NK-92 (cell line): ENCODE data around the gene ZNF213.

Experiments used
- DNase-seq: peaks from one replicate; lab custom pipeline; 2025; ENCODE audit not compliant: unreplicated experiment; lab: John Stamatoyannopoulos, UW

ZNF213 gene

DNA sequence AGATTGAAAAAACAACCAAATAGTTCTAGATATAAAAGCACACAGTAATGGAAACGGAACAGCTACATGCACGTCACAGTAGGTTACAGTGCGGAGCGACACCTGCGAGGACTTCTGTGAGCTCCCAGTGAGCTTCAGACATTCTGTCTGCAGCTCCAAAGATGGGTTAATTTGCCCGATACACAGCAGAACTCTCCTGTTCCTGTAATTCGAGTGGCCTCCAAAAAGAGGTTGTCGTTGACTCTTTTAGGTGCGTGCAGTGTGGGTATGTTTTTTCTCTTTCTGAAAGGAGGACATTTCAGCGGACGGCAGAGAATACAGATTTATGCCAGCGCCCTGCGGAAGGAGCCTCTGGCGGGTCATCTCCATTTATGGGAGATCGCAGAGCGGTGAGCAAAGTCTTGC lies 56.1 kb downstream of the ZNF213 start:
- no peak for DNase-seq
